HepG2 (cell line): ENCODE data around the gene WDR91. TPM values are rescaled to one million over a fixed set of nuclear protein-coding genes. Genes with fewer than 3 reads are reported as not detected.

ENCODE experiments used
- DPF2 ChIP-seq: sonication (generic); formaldehyde crosslinking; IDR thresholded peaks from 2 replicates; pipeline ENCODE4 v1.4.0; 2020; ENCODE audit warnings: mild to moderate bottlenecking, low read depth, missing genetic modification reagents, borderline replicate concordance
- FOSL2 ChIP-seq: sonication (generic); formaldehyde crosslinking; IDR thresholded peaks from 2 replicates; pipeline ENCODE4 v1.4.0; 2020; ENCODE audit warnings: missing genetic modification reagents
- NFIB ChIP-seq: sonication (generic); formaldehyde crosslinking; IDR thresholded peaks from 2 replicates; pipeline ENCODE4 v1.9.0; 2021; ENCODE audit warnings: missing genetic modification reagents, mild to moderate bottlenecking, borderline replicate concordance
- ZC3H4 ChIP-seq: sonication (generic); formaldehyde crosslinking; IDR thresholded peaks from 2 replicates; pipeline ENCODE4 v1.4.0; 2020; ENCODE audit warnings: missing genetic modification reagents, borderline replicate concordance
- ZNF207 ChIP-seq: fragments of 450-650 bp; IDR thresholded peaks from 2 replicates; pipeline ENCODE4 v1.6.1; 2016; ENCODE audit warnings: antibody characterized with exemption, borderline replicate concordance
- ZNF30 ChIP-seq: sonication (generic); formaldehyde crosslinking; IDR thresholded peaks from 2 replicates; pipeline ENCODE4 v1.5.0; 2020; ENCODE audit warnings: mild to moderate bottlenecking, missing genetic modification reagents
- ZNF431 ChIP-seq: sonication (generic); formaldehyde crosslinking; IDR thresholded peaks from 2 replicates; pipeline ENCODE4 v1.9.0; 2022; ENCODE audit warnings: missing genetic modification reagents, low read depth, mild to moderate bottlenecking, borderline replicate concordance
- ZNF678 ChIP-seq: sonication (generic); formaldehyde crosslinking; IDR thresholded peaks from 2 replicates; pipeline ENCODE4 v1.4.0; 2020; ENCODE audit warnings: mild to moderate bottlenecking, missing genetic modification reagents
- polyA plus RNA-seq, 8 experiments: library from polyadenylated mRNA; depleted of rRNA in 3 of 8; stranded (reverse) in 7 of 8; unstranded in 1 of 8; fragments of >200 nt; fragmentation: Illumina TruSeq in 4 of 8; extraction: Trizol in 4 of 8; gene quantifications; 2 replicates each; pipeline versions ENCODE4 v1.2.1 to v1.2.3, GENCODE V29; 2011 to 2016; ENCODE audit warnings: low read depth in 4 of 8, missing spikeins in 1 of 8, mixed read lengths in 1 of 8; ENCODE audit not compliant: insufficient read depth in 1 of 8
- total RNA-seq, 5 experiments: library from RNA; depleted of rRNA; stranded (reverse); fragments of >200 nt; fragmentation: Illumina TruSeq; extraction: Trizol; gene quantifications; 2 replicates each; pipeline ENCODE4 v1.2.3, GENCODE V29; 2016; ENCODE audit warnings: low read depth in 1 of 5
- TF ChIP-seq, protein P1 (sequence below): sonication (generic); formaldehyde crosslinking; IDR thresholded peaks from 2 replicates; pipeline ENCODE4 v1.8.1; 2023; ENCODE audit warnings: mild to moderate bottlenecking, missing genetic modification reagents
- TF ChIP-seq, protein P2 (sequence below): sonication (generic); formaldehyde crosslinking; IDR thresholded peaks from 2 replicates; pipeline ENCODE4 v1.4.0; 2020; ENCODE audit warnings: missing genetic modification reagents
- TF ChIP-seq, protein P3 (sequence below): sonication (generic); formaldehyde crosslinking; IDR thresholded peaks from 2 replicates; pipeline ENCODE4 v1.5.1; 2020; ENCODE audit warnings: mild to moderate bottlenecking, missing genetic modification reagents, moderate library complexity
- TF ChIP-seq, protein P4 (sequence below): sonication (generic); formaldehyde crosslinking; IDR thresholded peaks from 2 replicates; pipeline ENCODE4 v1.8.0; 2022; ENCODE audit warnings: mild to moderate bottlenecking, missing genetic modification reagents, moderate library complexity
- TF ChIP-seq, protein P5 (sequence below): sonication (generic); formaldehyde crosslinking; IDR thresholded peaks from 2 replicates; pipeline ENCODE4 v1.4.0; 2020; ENCODE audit warnings: mild to moderate bottlenecking, missing genetic modification reagents

WDR91 gene
- total and polyA plus RNA-seq, 2 of the 13 experiments (the other 11 are each of a cell fraction or from before 2014, with no cell fraction given): 11.6 to 12.1 TPM

DNA sequence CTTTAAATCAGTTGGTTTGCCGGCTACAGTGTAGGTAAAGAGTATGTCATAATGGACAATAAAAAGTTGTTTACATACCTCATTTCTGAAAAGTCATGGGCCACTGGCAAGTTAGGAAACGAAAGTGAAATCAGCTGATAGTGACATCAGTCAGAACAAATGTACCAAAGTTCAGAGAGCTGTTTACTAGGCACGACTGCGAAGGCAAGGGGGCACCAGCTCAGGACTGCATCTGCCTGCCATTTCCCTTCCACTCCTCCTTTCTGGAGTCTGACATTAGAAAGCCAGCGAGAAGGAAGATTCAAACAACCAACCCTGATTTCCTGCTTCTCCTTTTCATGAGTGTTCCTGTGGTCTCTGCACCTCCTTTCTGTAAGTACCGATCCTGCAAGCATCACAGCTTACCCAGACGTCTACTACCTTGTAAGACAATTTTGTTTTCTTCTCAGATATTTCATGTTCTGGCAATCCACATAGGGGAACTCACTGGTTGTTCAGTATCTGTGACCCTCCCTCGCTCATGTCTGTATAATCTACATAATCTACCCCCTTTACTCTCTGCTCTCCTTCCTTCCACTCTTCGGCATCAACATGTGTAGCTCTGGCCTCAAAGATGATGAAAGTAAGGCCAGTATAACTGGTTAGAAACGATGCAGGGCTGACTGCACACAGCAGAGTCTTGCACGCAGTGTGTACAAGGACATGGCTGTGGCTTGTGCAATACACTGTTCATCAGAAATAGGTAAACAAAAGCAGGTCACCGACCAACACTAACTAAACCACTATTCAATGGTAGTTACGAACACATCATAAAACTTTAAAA is 63.2 kb downstream of the WDR91 start, which contains the start of gene TMEM140 (continued):
- TF ChIP-seq ZNF207 (no peak), DPF2 (CRISPR knock-in tag) (peak; percentile 51; the same call in 1 of the 2 replicates), FOSL2 (peak; percentile 89), ZNF30 (CRISPR knock-in tag) (no peak), ZNF678 (CRISPR knock-in tag) (no peak), ZNF431 (CRISPR knock-in tag) (no peak), NFIB (CRISPR knock-in tag) (no peak), ZC3H4 (CRISPR knock-in tag) (no peak)
- TF ChIP-seq, protein P1, sequence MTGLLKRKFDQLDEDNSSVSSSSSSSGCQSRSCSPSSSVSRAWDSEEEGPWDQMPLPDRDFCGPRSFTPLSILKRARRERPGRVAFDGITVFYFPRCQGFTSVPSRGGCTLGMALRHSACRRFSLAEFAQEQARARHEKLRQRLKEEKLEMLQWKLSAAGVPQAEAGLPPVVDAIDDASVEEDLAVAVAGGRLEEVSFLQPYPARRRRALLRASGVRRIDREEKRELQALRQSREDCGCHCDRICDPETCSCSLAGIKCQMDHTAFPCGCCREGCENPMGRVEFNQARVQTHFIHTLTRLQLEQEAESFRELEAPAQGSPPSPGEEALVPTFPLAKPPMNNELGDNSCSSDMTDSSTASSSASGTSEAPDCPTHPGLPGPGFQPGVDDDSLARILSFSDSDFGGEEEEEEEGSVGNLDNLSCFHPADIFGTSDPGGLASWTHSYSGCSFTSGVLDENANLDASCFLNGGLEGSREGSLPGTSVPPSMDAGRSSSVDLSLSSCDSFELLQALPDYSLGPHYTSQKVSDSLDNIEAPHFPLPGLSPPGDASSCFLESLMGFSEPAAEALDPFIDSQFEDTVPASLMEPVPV (CRISPR knock-in tag): no peak
- TF ChIP-seq, protein P2, sequence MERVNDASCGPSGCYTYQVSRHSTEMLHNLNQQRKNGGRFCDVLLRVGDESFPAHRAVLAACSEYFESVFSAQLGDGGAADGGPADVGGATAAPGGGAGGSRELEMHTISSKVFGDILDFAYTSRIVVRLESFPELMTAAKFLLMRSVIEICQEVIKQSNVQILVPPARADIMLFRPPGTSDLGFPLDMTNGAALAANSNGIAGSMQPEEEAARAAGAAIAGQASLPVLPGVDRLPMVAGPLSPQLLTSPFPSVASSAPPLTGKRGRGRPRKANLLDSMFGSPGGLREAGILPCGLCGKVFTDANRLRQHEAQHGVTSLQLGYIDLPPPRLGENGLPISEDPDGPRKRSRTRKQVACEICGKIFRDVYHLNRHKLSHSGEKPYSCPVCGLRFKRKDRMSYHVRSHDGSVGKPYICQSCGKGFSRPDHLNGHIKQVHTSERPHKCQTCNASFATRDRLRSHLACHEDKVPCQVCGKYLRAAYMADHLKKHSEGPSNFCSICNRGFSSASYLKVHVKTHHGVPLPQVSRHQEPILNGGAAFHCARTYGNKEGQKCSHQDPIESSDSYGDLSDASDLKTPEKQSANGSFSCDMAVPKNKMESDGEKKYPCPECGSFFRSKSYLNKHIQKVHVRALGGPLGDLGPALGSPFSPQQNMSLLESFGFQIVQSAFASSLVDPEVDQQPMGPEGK (CRISPR knock-in tag): peak; percentile 61
- TF ChIP-seq, protein P3, sequence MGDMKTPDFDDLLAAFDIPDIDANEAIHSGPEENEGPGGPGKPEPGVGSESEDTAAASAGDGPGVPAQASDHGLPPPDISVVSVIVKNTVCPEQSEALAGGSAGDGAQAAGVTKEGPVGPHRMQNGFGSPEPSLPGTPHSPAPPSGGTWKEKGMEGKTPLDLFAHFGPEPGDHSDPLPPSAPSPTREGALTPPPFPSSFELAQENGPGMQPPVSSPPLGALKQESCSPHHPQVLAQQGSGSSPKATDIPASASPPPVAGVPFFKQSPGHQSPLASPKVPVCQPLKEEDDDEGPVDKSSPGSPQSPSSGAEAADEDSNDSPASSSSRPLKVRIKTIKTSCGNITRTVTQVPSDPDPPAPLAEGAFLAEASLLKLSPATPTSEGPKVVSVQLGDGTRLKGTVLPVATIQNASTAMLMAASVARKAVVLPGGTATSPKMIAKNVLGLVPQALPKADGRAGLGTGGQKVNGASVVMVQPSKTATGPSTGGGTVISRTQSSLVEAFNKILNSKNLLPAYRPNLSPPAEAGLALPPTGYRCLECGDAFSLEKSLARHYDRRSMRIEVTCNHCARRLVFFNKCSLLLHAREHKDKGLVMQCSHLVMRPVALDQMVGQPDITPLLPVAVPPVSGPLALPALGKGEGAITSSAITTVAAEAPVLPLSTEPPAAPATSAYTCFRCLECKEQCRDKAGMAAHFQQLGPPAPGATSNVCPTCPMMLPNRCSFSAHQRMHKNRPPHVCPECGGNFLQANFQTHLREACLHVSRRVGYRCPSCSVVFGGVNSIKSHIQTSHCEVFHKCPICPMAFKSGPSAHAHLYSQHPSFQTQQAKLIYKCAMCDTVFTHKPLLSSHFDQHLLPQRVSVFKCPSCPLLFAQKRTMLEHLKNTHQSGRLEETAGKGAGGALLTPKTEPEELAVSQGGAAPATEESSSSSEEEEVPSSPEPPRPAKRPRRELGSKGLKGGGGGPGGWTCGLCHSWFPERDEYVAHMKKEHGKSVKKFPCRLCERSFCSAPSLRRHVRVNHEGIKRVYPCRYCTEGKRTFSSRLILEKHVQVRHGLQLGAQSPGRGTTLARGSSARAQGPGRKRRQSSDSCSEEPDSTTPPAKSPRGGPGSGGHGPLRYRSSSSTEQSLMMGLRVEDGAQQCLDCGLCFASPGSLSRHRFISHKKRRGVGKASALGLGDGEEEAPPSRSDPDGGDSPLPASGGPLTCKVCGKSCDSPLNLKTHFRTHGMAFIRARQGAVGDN (CRISPR knock-in tag): no peak
- TF ChIP-seq, protein P4, sequence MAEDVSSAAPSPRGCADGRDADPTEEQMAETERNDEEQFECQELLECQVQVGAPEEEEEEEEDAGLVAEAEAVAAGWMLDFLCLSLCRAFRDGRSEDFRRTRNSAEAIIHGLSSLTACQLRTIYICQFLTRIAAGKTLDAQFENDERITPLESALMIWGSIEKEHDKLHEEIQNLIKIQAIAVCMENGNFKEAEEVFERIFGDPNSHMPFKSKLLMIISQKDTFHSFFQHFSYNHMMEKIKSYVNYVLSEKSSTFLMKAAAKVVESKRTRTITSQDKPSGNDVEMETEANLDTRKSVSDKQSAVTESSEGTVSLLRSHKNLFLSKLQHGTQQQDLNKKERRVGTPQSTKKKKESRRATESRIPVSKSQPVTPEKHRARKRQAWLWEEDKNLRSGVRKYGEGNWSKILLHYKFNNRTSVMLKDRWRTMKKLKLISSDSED: no peak
- TF ChIP-seq, protein P5, sequence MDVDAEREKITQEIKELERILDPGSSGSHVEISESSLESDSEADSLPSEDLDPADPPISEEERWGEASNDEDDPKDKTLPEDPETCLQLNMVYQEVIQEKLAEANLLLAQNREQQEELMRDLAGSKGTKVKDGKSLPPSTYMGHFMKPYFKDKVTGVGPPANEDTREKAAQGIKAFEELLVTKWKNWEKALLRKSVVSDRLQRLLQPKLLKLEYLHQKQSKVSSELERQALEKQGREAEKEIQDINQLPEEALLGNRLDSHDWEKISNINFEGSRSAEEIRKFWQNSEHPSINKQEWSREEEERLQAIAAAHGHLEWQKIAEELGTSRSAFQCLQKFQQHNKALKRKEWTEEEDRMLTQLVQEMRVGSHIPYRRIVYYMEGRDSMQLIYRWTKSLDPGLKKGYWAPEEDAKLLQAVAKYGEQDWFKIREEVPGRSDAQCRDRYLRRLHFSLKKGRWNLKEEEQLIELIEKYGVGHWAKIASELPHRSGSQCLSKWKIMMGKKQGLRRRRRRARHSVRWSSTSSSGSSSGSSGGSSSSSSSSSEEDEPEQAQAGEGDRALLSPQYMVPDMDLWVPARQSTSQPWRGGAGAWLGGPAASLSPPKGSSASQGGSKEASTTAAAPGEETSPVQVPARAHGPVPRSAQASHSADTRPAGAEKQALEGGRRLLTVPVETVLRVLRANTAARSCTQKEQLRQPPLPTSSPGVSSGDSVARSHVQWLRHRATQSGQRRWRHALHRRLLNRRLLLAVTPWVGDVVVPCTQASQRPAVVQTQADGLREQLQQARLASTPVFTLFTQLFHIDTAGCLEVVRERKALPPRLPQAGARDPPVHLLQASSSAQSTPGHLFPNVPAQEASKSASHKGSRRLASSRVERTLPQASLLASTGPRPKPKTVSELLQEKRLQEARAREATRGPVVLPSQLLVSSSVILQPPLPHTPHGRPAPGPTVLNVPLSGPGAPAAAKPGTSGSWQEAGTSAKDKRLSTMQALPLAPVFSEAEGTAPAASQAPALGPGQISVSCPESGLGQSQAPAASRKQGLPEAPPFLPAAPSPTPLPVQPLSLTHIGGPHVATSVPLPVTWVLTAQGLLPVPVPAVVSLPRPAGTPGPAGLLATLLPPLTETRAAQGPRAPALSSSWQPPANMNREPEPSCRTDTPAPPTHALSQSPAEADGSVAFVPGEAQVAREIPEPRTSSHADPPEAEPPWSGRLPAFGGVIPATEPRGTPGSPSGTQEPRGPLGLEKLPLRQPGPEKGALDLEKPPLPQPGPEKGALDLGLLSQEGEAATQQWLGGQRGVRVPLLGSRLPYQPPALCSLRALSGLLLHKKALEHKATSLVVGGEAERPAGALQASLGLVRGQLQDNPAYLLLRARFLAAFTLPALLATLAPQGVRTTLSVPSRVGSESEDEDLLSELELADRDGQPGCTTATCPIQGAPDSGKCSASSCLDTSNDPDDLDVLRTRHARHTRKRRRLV (CRISPR knock-in tag): no peak
